Osteoblast (primary cell): Measurements from ENCODE around the gene OTOG. TPM values are rescaled to one million over a fixed set of nuclear protein-coding genes. Genes with fewer than 3 reads are reported as not detected.

Experiments
- DNase-seq: peaks from one replicate; pipeline ENCODE4 v3.0.0; 2011; ENCODE audit warnings: low spot score, mixed read lengths; ENCODE audit not compliant: insufficient read length; ENCODE audit errors: missing footprints
- H2AFZ ChIP-seq: 2 replicates; pipeline ENCODE4 v1.6.0; 2011; ENCODE audit warnings: mild to moderate bottlenecking, low read length
- H3K27ac ChIP-seq: 2 replicates; pipeline ENCODE4 v1.5.1; 2011; ENCODE audit warnings: mild to moderate bottlenecking, low read depth, low read length, moderate library complexity
- H3K27me3 ChIP-seq: 2 replicates; pipeline ENCODE4 v1.6.0; 2012; ENCODE audit warnings: mild to moderate bottlenecking, control low read depth, inconsistent platforms, low read length, moderate library complexity; ENCODE audit not compliant: insufficient read depth
- H3K36me3 ChIP-seq: 2 replicates; pipeline ENCODE4 v1.5.1; 2011; ENCODE audit warnings: mild to moderate bottlenecking, low read length, control low read depth, moderate library complexity; ENCODE audit not compliant: insufficient read depth
- H3K4me1 ChIP-seq: 2 replicates; pipeline ENCODE4 v1.5.1; 2011; ENCODE audit warnings: mild to moderate bottlenecking, low read length, control low read depth, moderate library complexity; ENCODE audit not compliant: insufficient read depth
- H3K4me2 ChIP-seq: 2 replicates; pipeline ENCODE4 v1.6.0; 2011; ENCODE audit warnings: mild to moderate bottlenecking, low read length; ENCODE audit not compliant: insufficient read depth
- H3K4me3 ChIP-seq: fragments of 200-600 bp; sonication (generic); 3 replicates; pipeline ENCODE4 v1.5.1; 2012; ENCODE audit warnings: mild to moderate bottlenecking, low read length, inconsistent platforms; ENCODE audit not compliant: insufficient read depth
- H3K79me2 ChIP-seq: 2 replicates; pipeline ENCODE4 v1.6.0; 2012; ENCODE audit warnings: mild to moderate bottlenecking, low read length, control low read depth, inconsistent platforms; ENCODE audit not compliant: insufficient read depth
- H3K9me3 ChIP-seq: 2 replicates; pipeline ENCODE4 v1.5.1; 2011; ENCODE audit warnings: low read depth, low read length, control low read depth
- H4K20me1 ChIP-seq: 2 replicates; pipeline ENCODE4 v1.6.0; 2012; ENCODE audit warnings: mild to moderate bottlenecking, low read length, control low read depth; ENCODE audit not compliant: insufficient read depth
- CTCF ChIP-seq: IDR thresholded peaks from 2 replicates; pipeline ENCODE4 v1.5.1; 2011; ENCODE audit warnings: mild to moderate bottlenecking, low read depth, low read length, moderate library complexity; ENCODE audit errors: extremely low read depth
- total RNA-seq: library from RNA; depleted of rRNA; stranded (reverse); fragments of >200 nt; gene quantifications from 2 replicates; pipeline ENCODE4 v1.2.3, GENCODE V29; 2012

OTOG gene
- total RNA-seq, 1 donor: not detected

- peaks cover 3% of the 10 kb centered on the region for H3K27me3 ChIP-seq
- no peak for TF ChIP-seq CTCF
- no peaks in the 10 kb centered on the region for H3K4me1 ChIP-seq
- no peaks in the 10 kb centered on the region for H3K79me2 ChIP-seq
- H3K36me3 ChIP-seq: no peaks in the 10 kb centered on the region
- no peaks in the 10 kb centered on the region for H3K9me3 ChIP-seq
- H4K20me1 ChIP-seq: no peaks in the 10 kb centered on the region
- no peak overlapping the region for H2AFZ ChIP-seq
- no peak for DNase-seq
- no peak overlapping the region for H3K4me2 ChIP-seq
- H3K27ac ChIP-seq: no peak overlapping the region
- no peak overlapping the region for H3K4me3 ChIP-seq
These were observed 31.9 kb downstream of the OTOG start for GRCh38 chr11:17578958-17579357.

DNA sequence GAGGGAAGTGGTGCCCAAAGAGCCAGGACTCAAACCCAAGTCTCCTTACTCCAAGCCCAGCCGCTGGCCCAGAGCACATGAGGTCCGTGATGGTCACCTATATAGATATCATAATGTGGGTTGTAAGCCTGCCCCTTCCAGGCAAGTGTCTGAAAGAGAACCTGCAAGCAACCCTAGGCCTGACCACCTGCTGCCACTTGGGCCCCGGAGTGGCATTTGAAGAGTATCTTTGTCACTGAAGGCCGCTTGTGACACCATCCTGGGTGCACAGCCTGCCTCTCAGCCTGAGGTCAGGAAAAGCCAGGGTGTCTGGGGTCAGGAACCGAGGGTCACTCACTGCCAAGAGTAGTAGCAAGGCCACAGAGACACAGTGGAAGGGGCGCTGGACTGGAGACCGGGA, 32.4 kb downstream of the OTOG start:
- H3K79me2 ChIP-seq: no peaks in the 10 kb centered on the region
- no peak overlapping the region for H2AFZ ChIP-seq
- peak; percentile 4 for DNase-seq
- H3K27me3 ChIP-seq: peaks cover 3% of the 10 kb centered on the region
- H3K36me3 ChIP-seq: no peaks in the 10 kb centered on the region
- H4K20me1 ChIP-seq: no peaks in the 10 kb centered on the region
- no peaks in the 10 kb centered on the region for H3K4me1 ChIP-seq
- TF ChIP-seq CTCF: no peak
- H3K4me3 ChIP-seq: no peak overlapping the region
- no peaks in the 10 kb centered on the region for H3K9me3 ChIP-seq
- no peak overlapping the region for H3K27ac ChIP-seq
- no peak overlapping the region for H3K4me2 ChIP-seq

DNA sequence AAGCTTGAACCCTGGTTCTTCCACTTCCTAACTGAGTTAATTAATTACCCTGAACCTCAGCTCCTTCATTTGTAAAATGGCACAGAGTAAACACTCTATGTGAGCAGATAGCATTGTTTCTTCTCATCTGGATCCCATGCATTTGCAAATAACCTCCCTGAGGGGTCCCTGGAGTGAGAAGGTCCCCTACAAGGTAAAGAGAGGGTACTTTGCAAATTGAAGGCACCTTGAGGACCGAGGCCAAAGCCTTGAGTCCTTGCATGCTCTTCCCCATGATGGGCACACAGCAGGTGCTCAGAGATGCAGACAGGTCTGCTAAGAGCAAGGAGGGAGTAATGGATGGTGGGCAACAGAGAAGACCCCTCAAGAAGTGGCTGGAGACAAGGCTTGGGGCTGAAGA, 33.2 kb downstream of the OTOG start:
- Histone ChIP-seq H3K27ac (no peak overlapping the region), H3K4me2 (no peak overlapping the region), H3K4me3 (no peak overlapping the region), H3K36me3 (no peaks in the 10 kb centered on the region), H3K79me2 (no peaks in the 10 kb centered on the region), H3K27me3 (peaks cover 3% of the 10 kb centered on the region), H3K4me1 (no peaks in the 10 kb centered on the region), H4K20me1 (no peaks in the 10 kb centered on the region), H3K9me3 (no peaks in the 10 kb centered on the region), H2AFZ (no peak overlapping the region)
- peak; percentile 50 for DNase-seq
- no peak for TF ChIP-seq CTCF

GRCh38 chr11:17581036-17581731, 34.1 kb downstream of the OTOG start:
- Histone ChIP-seq H3K79me2 (no peaks in the 10 kb centered on the region), H3K4me3 (no peak overlapping the region)
- no peak for TF ChIP-seq CTCF

More at GRCh38 chr11:17581036-17581731, 34.1 kb downstream of the OTOG start:
- no peaks in the 10 kb centered on the region for H3K9me3 ChIP-seq
- no peaks in the 10 kb centered on the region for H4K20me1 ChIP-seq
- no peak overlapping the region for H2AFZ ChIP-seq
- H3K27me3 ChIP-seq: peaks cover 3% of the 10 kb centered on the region
- peak; percentile 14 for DNase-seq
- no peaks in the 10 kb centered on the region for H3K4me1 ChIP-seq
- no peak overlapping the region for H3K4me2 ChIP-seq
- no peak overlapping the region for H3K27ac ChIP-seq
- no peaks in the 10 kb centered on the region for H3K36me3 ChIP-seq
